Loucy (cell line): ENCODE data around the gene GREB1L.

ENCODE experiments used
- H2AFZ ChIP-seq: fragments of 200-600 bp; sonication (generic); 2 replicates; pipeline ENCODE4 v1.6.0; 2016; ENCODE audit warnings: antibody characterized with exemption, mild to moderate bottlenecking, low read length, moderate library complexity
- H3F3A ChIP-seq: fragments of 200-600 bp; 2 replicates; pipeline ENCODE4 v1.6.0; 2016; ENCODE audit warnings: antibody characterized with exemption, low read depth, mild to moderate bottlenecking
- H3K27me3 ChIP-seq: fragments of 200-600 bp; sonication (generic); 2 replicates; pipeline ENCODE4 v1.6.1; 2014; ENCODE audit warnings: low read length, mild to moderate bottlenecking; ENCODE audit not compliant: insufficient read depth, poor library complexity, severe bottlenecking
- H3K36me3 ChIP-seq: fragments of 200-600 bp; sonication (generic); 2 replicates; pipeline ENCODE4 v1.6.1; 2016; ENCODE audit warnings: low read length; ENCODE audit not compliant: insufficient read depth
- H3K4me1 ChIP-seq: fragments of 200-600 bp; sonication (generic); 2 replicates; pipeline ENCODE4 v1.5.1; 2014; ENCODE audit warnings: low read length, mild to moderate bottlenecking; ENCODE audit not compliant: insufficient read depth, poor library complexity, severe bottlenecking
- H3K4me2 ChIP-seq: fragments of 200-600 bp; sonication (generic); 2 replicates; pipeline ENCODE4 v1.6.0; 2014; ENCODE audit warnings: antibody characterized with exemption, low read length, low read depth, mild to moderate bottlenecking; ENCODE audit not compliant: poor library complexity, severe bottlenecking
- H3K4me3 ChIP-seq: fragments of 200-600 bp; sonication (generic); 2 replicates; pipeline ENCODE4 v1.5.1; 2014; ENCODE audit warnings: low read length, mild to moderate bottlenecking, mixed read lengths; ENCODE audit not compliant: poor library complexity, severe bottlenecking
- H3K79me2 ChIP-seq: fragments of 200-600 bp; sonication (generic); 2 replicates; pipeline ENCODE4 v1.6.1; 2014; ENCODE audit warnings: low read length; ENCODE audit not compliant: insufficient read depth
- H3K9ac ChIP-seq: fragments of 200-600 bp; sonication (generic); 2 replicates; pipeline ENCODE4 v1.6.0; 2014; ENCODE audit warnings: mild to moderate bottlenecking, low read depth, low read length, moderate library complexity; ENCODE audit not compliant: poor library complexity, severe bottlenecking
- H3K9me2 ChIP-seq: fragments of 200-600 bp; sonication (generic); replicated peaks from 2 replicates; pipeline ENCODE4 v1.6.1; 2016; ENCODE audit warnings: low read depth, low read length, mixed read lengths
- H3K9me3 ChIP-seq: fragments of 200-600 bp; sonication (generic); 2 replicates; pipeline ENCODE4 v1.6.1; 2014; ENCODE audit warnings: mild to moderate bottlenecking, antibody characterized with exemption, low read length, low read depth; ENCODE audit not compliant: insufficient read depth
- H4K20me1 ChIP-seq: fragments of 200-600 bp; sonication (generic); 2 replicates; pipeline ENCODE4 v1.6.0; 2014; ENCODE audit warnings: antibody characterized with exemption, low read length, mild to moderate bottlenecking; ENCODE audit not compliant: insufficient read depth, poor library complexity, severe bottlenecking
- CTCF ChIP-seq: fragments of 200-600 bp; sonication (generic); conservative IDR thresholded peaks from 2 replicates; pipeline ENCODE4 v1.5.1; 2014; ENCODE audit warnings: mild to moderate bottlenecking, antibody characterized with exemption, low read length
- EZH2phosphoT487 ChIP-seq: fragments of 200-600 bp; IDR thresholded peaks from 2 replicates; pipeline ENCODE4 v1.6.1; 2018; ENCODE audit warnings: antibody characterized with exemption, mild to moderate bottlenecking, moderate library complexity, borderline replicate concordance

The GREB1L gene

GRCh38 chr18:21316296-21316695, 74.3 kb downstream of the GREB1L start:
- Histone ChIP-seq H3K4me3 (no peak overlapping the region), H3F3A (peaks cover 5% of the 10 kb centered on the region; the same call in 1 of the 2 replicates), H3K27me3 (no peaks in the 10 kb centered on the region), H3K79me2 (no peaks in the 10 kb centered on the region), H3K9me3 (no peaks in the 10 kb centered on the region), H4K20me1 (no peaks in the 10 kb centered on the region), H3K9ac (no peak overlapping the region), H3K4me2 (peak overlapping the region; percentile 11), H3K36me3 (no peaks in the 10 kb centered on the region), H3K4me1 (peaks cover 28% of the 10 kb centered on the region), H3K9me2 (no peaks in the 10 kb centered on the region), H2AFZ (peak overlapping the region; percentile 24)
- TF ChIP-seq EZH2phosphoT487: no peak
- no peak for TF ChIP-seq CTCF

DNA sequence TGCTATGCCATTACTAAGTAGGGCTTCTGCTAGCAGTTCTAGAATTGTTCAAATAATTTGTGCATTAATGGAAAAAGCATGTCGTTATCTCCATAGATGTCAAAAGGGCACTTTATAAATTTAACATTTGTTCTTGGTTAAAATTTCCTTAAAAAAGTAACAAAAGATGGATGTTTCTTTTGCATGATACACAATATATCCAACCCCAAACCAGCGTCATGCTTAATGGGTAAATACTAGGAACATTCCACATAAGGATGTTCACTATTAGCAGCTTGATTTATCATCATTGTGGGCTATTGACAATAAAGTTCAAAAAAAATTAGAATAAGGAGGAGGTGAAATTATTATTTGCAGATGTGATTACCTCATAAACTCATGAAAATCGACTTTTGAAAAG, 79.7 kb downstream of the GREB1L start:
- TF ChIP-seq EZH2phosphoT487: no peak
- TF ChIP-seq CTCF: no peak
- H3K9me2 ChIP-seq: no peaks in the 10 kb centered on the region
- H4K20me1 ChIP-seq: no peaks in the 10 kb centered on the region
- no peak overlapping the region for H2AFZ ChIP-seq
- no peak overlapping the region for H3K4me3 ChIP-seq
- H3K36me3 ChIP-seq: no peaks in the 10 kb centered on the region
- H3K27me3 ChIP-seq: no peaks in the 10 kb centered on the region
- H3K4me1 ChIP-seq: no peaks in the 10 kb centered on the region
- H3F3A ChIP-seq: no peaks in the 10 kb centered on the region
- no peak overlapping the region for H3K9ac ChIP-seq
- no peaks in the 10 kb centered on the region for H3K79me2 ChIP-seq
- H3K4me2 ChIP-seq: no peak overlapping the region
- H3K9me3 ChIP-seq: no peaks in the 10 kb centered on the region

GRCh38 chr18:21327101-21327500, 85.1 kb downstream of the GREB1L start:
- H3K4me1 ChIP-seq: peaks cover 17% of the 10 kb centered on the region

More at GRCh38 chr18:21327101-21327500, 85.1 kb downstream of the GREB1L start:
- Histone ChIP-seq H3K4me2 (no peak overlapping the region), H3K9me2 (no peaks in the 10 kb centered on the region), H3K36me3 (no peaks in the 10 kb centered on the region), H3K9me3 (no peaks in the 10 kb centered on the region), H3K79me2 (no peaks in the 10 kb centered on the region), H4K20me1 (no peaks in the 10 kb centered on the region), H3F3A (no peaks in the 10 kb centered on the region), H3K4me3 (no peak overlapping the region), H3K27me3 (no peaks in the 10 kb centered on the region), H3K9ac (no peak overlapping the region), H2AFZ (no peak overlapping the region)
- TF ChIP-seq CTCF (no peak), EZH2phosphoT487 (no peak)
